ENCODE measurements around the gene CA12.

Gene CA12

DNA sequence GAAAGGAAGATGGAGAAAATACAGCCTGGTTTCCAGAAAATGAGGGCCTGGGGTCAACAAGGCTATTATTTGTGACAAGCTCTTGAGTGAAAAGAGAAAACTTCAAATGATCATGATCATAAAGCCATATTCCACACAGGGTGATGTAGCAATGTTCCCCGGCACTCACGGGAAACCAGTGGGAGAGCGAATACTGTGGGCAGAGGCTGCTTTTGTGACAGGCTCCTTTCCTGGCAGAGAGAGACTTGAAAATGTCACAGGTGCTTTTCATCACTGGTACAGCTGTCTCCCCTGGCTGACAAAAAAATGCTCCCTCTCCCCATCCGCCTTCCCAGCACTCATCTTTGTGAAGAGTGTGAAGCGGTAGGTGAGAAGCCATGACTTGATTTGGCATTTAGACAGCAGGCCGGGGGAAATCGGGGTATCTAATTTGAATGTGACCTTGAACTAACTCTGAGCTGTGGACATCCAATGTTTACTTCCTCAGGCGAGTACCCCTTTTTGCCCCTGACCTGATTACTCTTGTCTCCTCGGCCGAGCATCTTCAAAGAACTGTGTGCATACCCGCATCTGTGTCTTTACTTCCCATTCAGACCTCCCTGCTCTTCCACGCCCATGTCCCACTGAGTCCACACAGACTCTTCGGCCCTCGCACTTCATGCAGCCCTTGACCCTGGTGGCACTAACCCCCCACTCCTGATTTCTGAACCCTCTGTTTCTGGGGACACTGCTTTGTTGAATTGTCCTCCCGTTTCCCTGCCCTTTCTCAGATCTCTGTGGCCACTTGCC is 23.2 kb downstream of the CA12 start:
- H3K4me1 ChIP-seq (ENCODE audit: insufficient read depth, low read length): no peaks in the 10 kb centered on the region
- no peak overlapping the region for H3K9ac ChIP-seq (ENCODE audit: low read depth, low read length)
- TF ChIP-seq, protein P1, sequence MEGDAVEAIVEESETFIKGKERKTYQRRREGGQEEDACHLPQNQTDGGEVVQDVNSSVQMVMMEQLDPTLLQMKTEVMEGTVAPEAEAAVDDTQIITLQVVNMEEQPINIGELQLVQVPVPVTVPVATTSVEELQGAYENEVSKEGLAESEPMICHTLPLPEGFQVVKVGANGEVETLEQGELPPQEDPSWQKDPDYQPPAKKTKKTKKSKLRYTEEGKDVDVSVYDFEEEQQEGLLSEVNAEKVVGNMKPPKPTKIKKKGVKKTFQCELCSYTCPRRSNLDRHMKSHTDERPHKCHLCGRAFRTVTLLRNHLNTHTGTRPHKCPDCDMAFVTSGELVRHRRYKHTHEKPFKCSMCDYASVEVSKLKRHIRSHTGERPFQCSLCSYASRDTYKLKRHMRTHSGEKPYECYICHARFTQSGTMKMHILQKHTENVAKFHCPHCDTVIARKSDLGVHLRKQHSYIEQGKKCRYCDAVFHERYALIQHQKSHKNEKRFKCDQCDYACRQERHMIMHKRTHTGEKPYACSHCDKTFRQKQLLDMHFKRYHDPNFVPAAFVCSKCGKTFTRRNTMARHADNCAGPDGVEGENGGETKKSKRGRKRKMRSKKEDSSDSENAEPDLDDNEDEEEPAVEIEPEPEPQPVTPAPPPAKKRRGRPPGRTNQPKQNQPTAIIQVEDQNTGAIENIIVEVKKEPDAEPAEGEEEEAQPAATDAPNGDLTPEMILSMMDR (IDR thresholded peaks at IDR 0.05; ENCODE audit: borderline replicate concordance, extremely low read depth, low read length, poor library complexity, severe bottlenecking): no peak
- TF ChIP-seq EZH2 (IDR thresholded peaks at IDR 0.05; ENCODE audit: borderline replicate concordance, low read depth, low read length, severe bottlenecking): no peak
- H3K27ac ChIP-seq (ENCODE audit: low read length): no peak overlapping the region
- no peaks in the 10 kb centered on the region for H3K9me3 ChIP-seq (ENCODE audit: insufficient read depth, low read length, severe bottlenecking)
- no peak for ATAC-seq (ENCODE audit: insufficient read depth, low read depth)
- H3K27me3 ChIP-seq (ENCODE audit: insufficient read depth, low read length, poor library complexity): peaks cover 24% of the 10 kb centered on the region
- no peak overlapping the region for H2AFZ ChIP-seq (ENCODE audit: low read depth, low read length)
- H3K4me2 ChIP-seq (ENCODE audit: insufficient read depth, low read length): no peak overlapping the region
- H3K4me3 ChIP-seq (ENCODE audit: low read depth in 1 of 2, low read length in 2 of 2): no peak overlapping the region
- H4K20me1 ChIP-seq (ENCODE audit: insufficient read depth, low read length): no peaks in the 10 kb centered on the region
- no peaks in the 10 kb centered on the region for H3K79me2 ChIP-seq (ENCODE audit: insufficient read depth, low read length)
- no peaks in the 10 kb centered on the region for H3K36me3 ChIP-seq (ENCODE audit: insufficient read depth, low read length)
- no peak for DNase-seq

DNA sequence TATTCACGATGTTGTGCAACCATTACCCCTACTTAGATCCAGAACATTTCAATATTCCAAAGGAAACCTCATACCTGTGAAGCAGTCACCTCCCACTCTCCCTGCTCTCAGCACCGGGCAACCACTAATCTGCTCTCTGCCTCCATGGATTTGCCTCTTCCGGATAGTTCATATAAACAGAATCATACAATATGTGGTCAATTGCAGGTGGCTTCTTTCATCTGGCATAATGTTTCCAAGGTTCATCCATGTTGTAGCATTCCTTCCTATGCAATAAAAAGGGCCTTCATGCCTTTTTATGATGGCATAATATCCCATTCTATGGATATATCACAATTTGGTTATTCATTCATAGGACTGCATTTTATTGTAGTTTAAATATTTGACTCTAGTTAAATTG is 23.9 kb downstream of the CA12 start:
- H3K4me1 ChIP-seq (ENCODE audit: insufficient read depth, low read length): no peaks in the 10 kb centered on the region
- H3K27ac ChIP-seq (ENCODE audit: low read length): no peak overlapping the region
- H2AFZ ChIP-seq (ENCODE audit: low read depth, low read length): no peak overlapping the region
- no peak overlapping the region for H3K9ac ChIP-seq (ENCODE audit: low read depth, low read length)
- DNase-seq (no peak), ATAC-seq (ENCODE audit: insufficient read depth, low read depth) (no peak)
- no peaks in the 10 kb centered on the region for H3K9me3 ChIP-seq (ENCODE audit: insufficient read depth, low read length, severe bottlenecking)
- no peaks in the 10 kb centered on the region for H3K79me2 ChIP-seq (ENCODE audit: insufficient read depth, low read length)
- no peak overlapping the region for H3K4me2 ChIP-seq (ENCODE audit: insufficient read depth, low read length)
- H3K36me3 ChIP-seq (ENCODE audit: insufficient read depth, low read length): no peaks in the 10 kb centered on the region
- H3K27me3 ChIP-seq (ENCODE audit: insufficient read depth, low read length, poor library complexity): peaks cover 24% of the 10 kb centered on the region
- TF ChIP-seq, protein P1 (IDR thresholded peaks at IDR 0.05; ENCODE audit: borderline replicate concordance, extremely low read depth, low read length, poor library complexity, severe bottlenecking): no peak
- TF ChIP-seq EZH2 (IDR thresholded peaks at IDR 0.05; ENCODE audit: borderline replicate concordance, low read depth, low read length, severe bottlenecking): no peak
- no peaks in the 10 kb centered on the region for H4K20me1 ChIP-seq (ENCODE audit: insufficient read depth, low read length)
- H3K4me3 ChIP-seq (ENCODE audit: low read depth in 1 of 2, low read length in 2 of 2): no peak overlapping the region

DNA sequence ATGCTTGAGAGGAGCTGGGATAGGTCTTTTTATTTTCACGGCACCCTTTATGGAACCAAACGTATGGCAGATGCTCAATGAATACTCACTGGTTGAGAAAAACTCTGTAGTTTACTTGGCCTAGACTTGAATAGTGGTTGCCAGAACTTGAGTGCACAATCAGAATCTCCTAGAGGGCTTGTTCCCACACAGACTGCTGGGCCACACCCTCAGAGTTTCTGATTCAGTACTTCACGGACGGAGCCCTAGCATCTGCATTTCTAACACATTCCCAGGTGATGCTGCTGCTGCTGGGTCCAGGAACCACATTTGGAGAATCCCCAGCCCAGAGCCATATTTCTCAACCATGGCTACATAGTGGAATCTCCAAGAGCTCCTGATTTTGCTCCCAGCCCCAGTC is 24.6 kb downstream of the CA12 start:
- Histone ChIP-seq H3K79me2 (ENCODE audit: insufficient read depth, low read length) (no peaks in the 10 kb centered on the region), H3K9me3 (ENCODE audit: insufficient read depth, low read length, severe bottlenecking) (no peaks in the 10 kb centered on the region), H3K4me2 (ENCODE audit: insufficient read depth, low read length) (no peak overlapping the region), H3K27ac (ENCODE audit: low read length) (no peak overlapping the region), H3K36me3 (ENCODE audit: insufficient read depth, low read length) (no peaks in the 10 kb centered on the region), H3K9ac (ENCODE audit: low read depth, low read length) (no peak overlapping the region), H2AFZ (ENCODE audit: low read depth, low read length) (no peak overlapping the region), H3K27me3 (ENCODE audit: insufficient read depth, low read length, poor library complexity) (peaks cover 20% of the 10 kb centered on the region), H3K4me1 (ENCODE audit: insufficient read depth, low read length) (no peaks in the 10 kb centered on the region), H4K20me1 (ENCODE audit: insufficient read depth, low read length) (no peaks in the 10 kb centered on the region), H3K4me3 (ENCODE audit: low read depth in 1 of 2, low read length in 2 of 2) (no peak overlapping the region)
- no peak for ATAC-seq (ENCODE audit: insufficient read depth, low read depth)
- DNase-seq: no peak
- TF ChIP-seq, protein P1 (IDR thresholded peaks at IDR 0.05; ENCODE audit: borderline replicate concordance, extremely low read depth, low read length, poor library complexity, severe bottlenecking): no peak
- no peak for TF ChIP-seq EZH2 (IDR thresholded peaks at IDR 0.05; ENCODE audit: borderline replicate concordance, low read depth, low read length, severe bottlenecking)

Measured in DND-41 (cell line).